Activated CD8-positive, alpha-beta memory T cell treated with anti-CD3 and anti-CD28 coated beads for 24 hours (primary cell): ENCODE measurements around the gene SLC27A3.

Experiments used
- DNase-seq: peaks from one replicate; pipeline ENCODE4 v3.0.0-alpha.2; 2020

The SLC27A3 gene, protein sequence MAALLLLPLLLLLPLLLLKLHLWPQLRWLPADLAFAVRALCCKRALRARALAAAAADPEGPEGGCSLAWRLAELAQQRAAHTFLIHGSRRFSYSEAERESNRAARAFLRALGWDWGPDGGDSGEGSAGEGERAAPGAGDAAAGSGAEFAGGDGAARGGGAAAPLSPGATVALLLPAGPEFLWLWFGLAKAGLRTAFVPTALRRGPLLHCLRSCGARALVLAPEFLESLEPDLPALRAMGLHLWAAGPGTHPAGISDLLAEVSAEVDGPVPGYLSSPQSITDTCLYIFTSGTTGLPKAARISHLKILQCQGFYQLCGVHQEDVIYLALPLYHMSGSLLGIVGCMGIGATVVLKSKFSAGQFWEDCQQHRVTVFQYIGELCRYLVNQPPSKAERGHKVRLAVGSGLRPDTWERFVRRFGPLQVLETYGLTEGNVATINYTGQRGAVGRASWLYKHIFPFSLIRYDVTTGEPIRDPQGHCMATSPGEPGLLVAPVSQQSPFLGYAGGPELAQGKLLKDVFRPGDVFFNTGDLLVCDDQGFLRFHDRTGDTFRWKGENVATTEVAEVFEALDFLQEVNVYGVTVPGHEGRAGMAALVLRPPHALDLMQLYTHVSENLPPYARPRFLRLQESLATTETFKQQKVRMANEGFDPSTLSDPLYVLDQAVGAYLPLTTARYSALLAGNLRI

DNA sequence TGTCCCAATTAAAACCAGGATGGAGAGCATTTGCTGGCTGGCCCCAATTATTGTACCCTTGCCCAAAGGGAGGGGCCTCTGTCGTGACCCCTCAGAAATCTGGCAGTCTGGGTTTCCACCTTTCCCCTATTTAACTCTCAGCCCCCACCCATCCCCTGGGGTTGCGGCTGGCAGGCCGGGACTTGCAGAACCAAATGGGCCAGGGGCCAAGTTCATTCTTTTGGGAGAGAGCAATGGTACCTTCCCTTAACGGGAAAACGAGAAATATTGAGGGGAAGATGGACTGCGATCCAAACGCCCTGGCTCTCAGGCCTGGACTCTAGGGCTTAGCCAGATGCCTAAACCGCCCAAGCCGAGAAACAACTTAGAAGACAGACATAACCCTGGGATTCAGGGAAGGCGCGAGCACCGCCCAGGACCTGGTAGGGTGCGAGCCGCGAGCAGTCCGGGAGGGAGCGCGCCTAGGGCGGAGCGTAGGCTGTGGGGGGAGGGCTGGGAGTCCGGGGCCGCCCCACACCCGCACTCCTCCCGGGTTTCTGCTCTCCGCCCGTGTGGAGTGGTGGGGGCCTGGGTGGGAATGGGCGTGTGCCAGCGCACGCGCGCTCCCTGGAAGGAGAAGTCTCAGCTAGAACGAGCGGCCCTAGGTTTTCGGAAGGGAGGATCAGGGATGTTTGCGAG lies at the start of gene SLC27A3:
SLC27A3 (plus strand) TSS at position 628 of the 678 bp plus-strand sequence. CDS start 91 bp downstream, outside the sequence.
- DNase-seq, result no peak

DNA sequence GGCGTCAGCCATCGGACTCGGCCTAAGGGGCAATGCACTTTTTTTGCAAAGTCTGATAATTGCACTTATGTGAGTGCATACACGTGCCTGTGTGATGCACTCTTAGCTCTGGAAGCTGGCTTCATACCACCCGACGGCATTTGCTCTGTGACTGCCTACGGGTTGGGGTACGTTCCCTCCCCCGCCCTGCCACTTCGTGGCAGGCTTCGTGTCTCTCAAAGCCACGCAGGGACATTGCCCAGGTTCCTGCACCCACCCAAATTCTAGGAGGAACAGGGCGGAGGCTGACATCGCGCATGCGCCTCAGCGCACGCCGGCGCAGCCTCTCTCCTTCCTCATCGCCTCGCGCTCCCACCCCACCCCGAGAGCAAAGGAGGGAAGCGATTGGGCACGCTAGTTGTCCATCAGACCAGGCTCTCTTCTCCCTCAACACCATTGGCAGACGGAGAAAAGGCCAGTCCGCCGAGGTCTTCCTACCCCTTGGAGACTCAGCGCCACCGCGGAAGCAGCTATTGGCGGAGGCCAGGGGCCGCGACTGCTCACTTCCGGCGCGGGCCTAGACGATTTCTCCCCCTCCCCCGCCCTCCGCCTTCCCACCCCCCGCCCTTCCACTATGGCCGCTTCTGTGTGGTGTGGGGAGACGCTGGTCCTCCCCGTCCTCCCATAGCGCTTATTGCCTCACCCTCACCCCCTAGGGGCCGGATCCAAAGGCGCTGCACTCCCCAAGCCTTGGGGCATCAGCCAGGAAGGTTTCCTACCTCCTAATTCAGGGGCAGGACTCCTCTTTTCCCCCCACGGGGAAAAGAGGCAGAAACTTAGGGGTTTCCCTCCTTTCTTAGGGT lies 47.5 kb upstream of the SLC27A3 start, which contains the start of gene INTS3:
INTS3 (plus strand) TSS at position 588 of the 842 bp plus-strand sequence. CDS start 585 bp downstream, outside the sequence.
- DNase-seq, result peak; percentile 99

DNA sequence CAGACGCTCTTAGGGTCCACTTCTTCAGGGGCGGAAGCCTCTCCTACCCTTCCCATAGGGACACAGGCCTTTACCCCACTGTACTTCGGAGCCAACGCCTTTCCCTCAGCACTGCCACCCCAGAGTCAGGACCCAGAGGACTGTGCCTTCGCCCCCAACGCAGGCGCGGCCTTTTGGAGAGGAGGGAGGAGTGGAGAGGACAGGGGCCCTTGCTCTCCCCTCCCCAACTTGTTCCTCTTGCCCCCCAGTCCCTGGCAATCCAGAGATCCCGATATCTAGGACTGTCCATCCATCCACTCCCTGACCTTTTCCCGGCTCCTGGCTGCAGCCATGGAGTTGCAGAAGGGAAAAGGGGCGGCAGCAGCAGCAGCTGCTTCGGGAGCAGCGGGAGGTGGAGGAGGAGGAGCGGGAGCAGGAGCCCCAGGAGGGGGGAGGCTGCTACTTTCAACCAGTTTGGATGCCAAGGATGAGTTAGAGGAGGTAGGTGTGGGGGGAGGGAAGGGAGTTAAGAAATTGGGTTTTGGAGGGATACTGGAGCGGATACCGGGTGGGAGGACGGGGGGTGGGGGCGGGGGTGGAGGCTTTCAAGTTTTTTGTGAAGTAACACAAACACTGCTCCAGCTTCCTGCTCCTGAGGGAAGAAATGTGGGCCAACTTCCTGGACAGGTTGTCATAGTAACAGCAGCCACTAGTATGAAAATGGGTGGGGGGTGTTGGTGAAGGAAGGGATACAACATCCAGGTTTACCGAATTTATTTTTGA lies 46.7 kb upstream of the SLC27A3 start:
- DNase-seq, result peak; percentile 76

DNA sequence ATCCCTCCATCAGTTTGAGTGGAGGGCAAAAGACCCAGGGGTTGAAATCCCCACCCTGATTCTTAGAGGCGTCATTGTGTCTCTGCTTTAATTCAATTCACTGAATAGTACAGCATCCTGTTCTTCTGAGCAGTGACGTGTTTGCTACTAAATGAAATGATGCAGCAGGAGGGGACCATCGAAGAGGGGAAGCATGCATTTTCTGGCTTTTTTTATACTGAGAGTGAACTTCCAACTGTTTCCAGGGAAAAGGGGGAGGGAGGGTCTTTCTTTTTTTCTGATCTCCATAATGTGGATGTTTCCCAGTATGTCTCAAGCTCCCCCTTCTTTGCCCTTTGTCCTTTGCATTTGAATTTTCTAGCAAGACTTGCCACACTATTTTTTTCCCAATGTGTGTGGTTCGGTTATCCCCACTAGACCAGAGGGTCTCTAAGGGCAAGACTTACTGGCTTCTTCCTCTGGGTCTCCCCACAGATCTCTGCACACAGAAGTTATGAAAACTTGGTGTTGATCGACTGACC lies 44.7 kb upstream of the SLC27A3 start:
- DNase-seq, result no peak

DNA sequence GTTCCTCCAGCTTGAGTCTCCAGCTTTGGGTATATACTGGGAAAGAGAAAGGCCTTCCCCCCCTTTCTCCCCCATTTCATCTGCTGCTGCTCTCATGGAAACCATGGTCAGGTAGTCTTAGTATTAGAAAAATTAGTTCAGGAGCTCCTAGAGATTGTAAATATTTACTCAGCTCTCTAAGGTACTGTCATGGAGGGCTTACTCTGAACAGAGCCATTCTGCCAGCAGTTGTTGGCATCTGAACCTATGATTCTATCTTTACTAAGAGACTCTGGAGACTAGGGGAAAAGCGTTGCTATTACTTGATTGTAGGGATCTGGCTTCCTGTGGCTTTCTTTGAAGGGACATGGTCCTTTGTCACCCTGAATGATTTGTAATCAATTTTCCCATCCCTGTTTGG lies 41.2 kb upstream of the SLC27A3 start:
- no peak for DNase-seq

DNA sequence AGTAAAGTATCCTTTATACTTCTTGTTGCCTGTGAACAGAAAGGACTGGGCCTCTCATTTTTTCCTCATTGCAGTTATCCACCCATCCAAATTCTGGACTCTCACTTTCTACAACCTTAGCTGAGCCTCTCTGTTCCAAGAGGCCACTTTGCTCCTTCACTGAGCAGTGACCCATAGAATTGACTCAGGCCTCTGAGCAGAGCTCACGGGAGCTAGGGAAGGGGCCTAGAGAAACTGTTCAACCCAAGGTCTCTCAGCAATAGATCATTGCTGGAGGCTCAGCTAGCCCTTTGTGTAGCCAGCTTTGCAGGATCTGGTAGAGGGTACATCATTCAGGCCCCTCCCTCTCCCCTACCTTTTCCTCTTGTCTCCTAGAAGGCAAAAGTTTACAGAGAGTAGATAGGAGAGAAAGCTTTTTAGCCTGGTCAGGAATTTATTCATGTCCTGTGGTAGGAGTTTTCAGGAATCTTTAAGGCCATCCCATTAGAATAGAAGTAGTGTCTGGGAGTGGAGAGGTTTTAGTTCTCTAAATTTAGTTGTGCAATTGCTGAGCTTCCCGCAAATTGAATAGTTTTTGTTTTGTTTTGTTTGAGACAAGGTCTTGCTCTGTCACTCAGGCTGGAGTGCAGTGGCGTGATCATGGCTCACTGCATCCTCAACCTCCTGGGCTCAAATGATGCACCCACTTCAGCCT lies 40.7 kb upstream of the SLC27A3 start:
- no peak for DNase-seq

DNA sequence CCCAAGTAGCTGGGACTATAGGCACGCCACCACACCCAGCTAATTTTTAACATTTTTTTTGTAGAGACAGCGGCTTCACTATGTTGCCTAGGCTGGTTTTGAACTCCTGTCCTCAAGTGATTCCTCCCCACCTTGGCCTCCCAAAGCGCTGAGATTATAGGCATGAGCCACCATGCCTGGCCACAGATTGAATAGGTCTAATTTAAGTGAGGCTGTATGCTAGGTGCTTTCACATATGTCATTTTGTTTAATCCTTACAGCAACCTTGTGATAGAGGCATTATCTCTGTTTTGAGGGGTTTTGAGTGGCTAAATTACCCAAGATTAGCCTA lies 40.2 kb upstream of the SLC27A3 start:
- DNase-seq, result no peak

DNA sequence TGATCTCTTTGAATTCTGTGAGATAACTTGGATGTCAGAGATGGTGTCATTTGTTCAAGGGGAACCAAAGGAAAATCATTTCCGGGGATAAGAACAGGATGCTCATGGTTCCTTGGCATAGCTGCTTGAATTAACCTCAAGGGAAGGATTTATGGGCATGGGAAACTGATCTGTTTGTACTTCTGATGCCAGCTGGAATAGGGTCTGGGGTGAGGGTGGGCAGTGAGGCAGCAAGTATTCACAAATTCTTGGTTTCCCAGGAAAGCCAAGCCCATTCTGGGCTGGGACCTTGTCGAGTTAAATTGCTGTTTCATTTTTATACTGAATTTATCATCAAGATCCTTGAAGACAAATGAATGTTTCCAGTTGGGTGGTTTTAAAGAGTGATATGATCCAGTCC lies 33.2 kb upstream of the SLC27A3 start:
- DNase-seq, result no peak

DNA sequence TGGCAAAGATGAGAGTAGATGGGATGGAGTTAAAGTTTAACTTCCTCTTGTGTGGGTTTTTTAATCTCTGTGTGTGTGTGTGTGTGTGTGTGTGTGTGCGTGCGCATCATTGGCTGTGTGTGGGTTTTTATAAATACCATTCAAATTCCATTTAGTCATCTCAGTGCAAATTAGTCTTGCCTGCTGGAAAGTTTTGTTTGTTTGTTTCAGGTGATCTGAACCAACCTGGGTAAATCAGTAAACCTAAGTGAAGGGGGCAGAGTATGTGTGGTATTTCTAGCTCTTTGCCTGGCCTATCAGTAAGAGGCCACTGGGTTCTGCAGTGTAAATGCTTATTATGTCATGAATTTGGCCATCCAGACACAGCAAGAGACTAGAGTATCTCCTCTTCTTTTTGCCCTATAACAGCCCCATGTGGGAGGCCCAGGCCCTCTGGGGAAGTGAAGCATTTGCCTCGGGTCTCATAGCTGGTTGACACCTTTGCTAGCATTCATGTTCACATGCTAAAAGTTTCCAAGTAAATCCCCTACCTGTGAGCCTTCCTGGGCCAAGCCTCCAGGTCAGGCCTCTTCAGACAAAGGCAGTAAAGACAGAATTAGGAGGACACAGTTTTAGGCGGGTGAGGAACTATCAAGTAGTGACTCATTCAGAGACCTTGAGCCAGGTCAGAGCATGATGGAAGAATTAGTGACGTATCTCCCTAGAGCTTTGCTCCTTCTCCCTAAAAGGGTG lies 32.6 kb upstream of the SLC27A3 start:
- no peak for DNase-seq

DNA sequence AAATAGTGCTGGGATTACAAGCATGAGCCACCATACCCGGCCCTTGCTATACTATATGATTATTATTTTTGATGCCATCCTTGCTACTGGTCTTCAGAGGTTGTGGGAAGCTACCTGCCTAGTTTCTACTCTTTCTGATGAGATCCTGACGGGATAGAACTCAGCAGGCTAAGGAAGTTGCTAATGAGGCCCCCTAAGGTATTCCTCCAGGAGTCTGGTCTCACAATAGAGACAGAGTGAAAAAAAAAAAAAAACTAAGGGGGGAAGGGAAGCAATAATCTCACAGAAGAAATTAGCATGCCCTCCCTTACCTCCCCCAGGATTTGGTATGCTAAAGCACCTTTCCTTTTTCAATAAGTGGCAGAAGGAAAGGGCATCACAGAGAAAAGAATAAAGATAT lies 29.8 kb upstream of the SLC27A3 start:
- no peak for DNase-seq

DNA sequence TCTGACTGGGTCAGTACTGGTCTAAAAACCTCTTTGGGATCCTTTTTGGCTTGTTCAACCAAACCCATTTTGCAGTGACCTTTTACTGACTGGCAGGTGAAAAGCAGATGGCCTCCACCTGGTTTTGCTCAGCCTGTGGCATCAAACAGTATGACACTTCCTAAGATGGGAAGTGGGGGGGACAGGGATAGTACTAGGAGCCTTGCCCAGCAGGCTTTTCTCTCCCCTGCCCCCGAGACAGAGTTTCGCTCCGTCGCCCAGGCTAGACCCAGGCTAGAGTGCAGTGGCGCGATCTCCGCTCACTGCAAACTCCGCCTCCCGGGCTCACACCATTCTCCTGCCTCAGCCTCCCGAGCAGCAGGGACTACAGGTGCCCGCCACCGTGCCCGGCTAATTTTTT lies 29.0 kb upstream of the SLC27A3 start:
- no peak for DNase-seq

DNA sequence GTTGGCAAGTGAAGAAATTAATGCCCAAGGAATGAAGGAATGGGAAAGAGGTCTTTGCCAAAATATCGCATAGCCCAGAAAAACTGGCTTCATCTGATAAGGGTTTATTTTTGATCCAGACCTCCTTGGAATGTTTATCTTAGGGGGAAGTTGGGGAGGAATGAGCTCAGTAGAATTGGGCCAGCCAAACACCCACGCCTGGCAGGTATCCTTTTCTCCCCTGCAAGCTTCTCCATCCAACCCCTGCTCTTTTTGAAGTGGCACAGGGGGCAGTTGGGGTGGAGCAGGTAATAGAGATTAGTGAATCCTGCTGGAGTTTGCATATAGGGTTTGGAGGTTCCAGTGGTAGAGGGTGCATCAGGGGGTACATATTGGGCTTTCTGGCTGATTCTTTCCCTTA lies 26.3 kb upstream of the SLC27A3 start:
- no peak for DNase-seq

DNA sequence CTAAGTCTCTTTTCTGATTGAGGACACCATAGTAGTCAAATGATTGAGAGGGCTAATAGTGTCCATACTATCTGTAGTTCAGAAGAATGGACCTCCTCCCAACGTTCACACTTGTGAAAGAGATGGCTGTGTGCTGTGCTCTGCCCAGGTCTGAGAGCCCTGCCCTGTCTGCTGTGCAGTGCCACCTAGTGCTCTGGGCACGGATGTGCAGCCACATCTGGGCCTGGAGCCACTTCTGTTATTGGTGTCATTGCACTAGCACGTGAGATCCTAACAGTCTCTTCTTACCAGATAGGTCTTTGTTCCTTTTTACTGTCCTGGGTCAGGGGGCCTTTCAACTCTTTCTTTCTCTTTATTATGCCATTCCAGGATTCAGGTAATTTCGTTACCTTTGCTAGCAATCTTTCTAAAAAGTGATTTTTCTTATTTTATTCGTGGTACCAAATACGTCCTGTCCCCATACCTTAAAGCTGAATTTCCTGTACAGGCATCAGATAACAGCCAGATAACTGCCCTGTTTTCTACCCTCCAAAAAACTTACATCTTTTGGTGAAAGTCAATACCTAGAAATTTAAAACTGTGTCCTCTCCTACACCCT lies 25.7 kb upstream of the SLC27A3 start:
- peak; percentile 88 for DNase-seq

DNA sequence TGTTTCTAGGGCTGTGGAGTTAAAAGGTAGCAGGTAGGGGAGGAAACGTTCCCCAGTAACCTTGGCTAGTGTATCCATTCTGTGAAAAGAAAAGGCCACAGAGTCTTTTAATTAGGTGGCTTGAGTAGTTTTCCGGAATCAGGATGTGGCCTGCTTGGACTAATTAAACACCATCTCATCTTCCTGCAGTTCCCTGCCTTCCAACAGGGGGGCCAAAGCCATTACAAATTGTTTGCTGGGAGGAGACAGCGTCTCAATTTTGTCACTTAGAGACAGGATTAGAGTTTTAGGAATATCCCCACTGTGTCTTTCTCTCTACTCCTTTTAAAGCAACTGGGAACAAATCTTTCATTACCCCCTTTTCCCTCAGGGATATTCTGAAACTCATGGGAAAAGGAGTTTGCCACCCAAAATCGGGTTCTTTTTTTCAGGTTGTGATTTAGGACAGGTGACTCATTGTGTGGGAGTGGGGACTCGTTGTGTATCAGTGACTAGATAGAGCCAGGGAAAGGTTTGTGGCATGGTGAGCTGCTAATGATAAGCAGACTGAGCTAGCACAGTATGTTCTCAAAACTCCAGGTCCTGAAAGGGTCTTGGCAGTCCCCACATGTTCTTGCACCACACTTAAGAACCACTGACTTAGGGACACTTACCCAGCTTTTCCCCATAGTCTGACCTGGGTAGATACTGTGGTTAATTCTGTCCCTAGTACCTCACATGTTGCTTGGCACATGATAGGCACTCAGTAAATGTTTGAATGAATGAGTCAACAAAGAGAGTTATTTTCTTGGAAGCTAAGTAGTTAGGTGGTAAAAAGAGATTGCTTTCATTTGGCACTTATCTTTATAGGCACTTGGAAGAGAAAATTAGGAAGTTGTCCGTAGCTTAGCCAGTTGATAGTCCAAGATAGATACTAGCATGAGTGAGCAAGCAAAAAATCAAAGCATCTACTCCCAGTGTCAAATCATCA lies 24.9 kb upstream of the SLC27A3 start:
- no peak for DNase-seq

DNA sequence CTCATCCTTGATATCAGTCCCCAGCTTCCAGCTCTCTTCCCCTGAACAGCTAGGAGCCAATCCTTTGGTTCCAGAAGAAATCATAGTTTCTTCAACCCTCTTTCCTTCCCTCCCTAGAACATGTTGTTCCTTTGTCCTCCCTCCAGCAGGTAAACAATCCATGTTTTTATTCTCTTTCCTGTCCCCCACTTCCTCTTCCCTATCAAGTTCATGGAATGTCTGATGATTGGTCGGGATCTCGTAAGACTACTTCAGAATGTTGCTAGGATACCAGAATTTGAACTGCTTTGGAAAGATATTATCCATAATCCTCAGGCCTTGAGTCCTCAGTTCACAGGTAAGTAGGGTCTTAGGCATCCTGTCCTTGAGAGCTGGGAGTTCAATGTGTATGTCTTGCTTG lies 23.1 kb upstream of the SLC27A3 start:
- no peak for DNase-seq

DNA sequence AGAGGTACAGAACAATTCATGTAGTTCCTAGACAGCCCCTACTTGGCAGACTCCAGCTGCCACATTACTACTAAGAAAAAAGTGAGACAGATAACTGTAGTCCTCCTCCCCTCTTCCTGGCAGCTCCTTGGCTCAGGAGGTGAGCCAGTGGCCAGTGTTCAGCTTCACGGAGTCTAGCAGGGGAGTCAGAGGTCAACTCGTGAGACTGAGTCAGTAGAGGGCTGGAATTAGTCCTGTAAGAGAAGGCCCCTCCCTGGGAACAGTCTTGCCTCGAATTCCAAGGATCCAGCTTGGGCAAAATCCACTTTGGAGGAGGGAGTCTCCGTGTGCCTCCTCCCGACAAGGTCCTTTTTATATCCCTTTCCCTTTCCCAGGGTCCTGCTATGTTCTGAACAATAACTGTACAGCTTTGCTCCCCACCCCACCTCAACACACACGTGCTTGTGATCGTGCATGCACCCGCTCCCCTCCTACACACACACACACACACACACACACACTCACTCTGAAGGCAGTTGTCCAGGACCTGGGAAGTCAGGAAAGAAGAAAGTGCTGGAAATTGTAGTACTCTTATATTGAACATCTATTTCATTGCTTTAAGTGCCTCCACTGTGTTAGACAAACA lies 22.5 kb upstream of the SLC27A3 start:
- no peak for DNase-seq

DNA sequence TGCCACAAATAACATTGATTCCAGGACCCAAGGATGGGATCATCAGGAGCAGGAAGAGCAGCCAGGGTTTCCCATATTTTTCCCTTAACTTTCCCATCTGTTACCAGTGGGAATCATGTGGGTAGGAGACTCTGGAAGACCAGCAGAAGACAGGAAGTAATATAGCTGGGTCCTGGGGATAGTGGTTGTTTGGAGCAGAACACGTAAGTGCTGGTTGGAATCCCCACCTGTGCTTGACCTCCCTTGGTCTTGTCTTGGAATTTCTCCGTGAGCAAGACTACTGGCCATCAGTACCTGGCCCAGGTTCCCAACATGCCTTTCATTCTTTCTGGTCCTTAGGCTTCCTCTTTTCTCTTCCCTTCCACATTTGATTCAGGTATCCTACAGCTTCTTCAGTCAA lies 20.9 kb upstream of the SLC27A3 start:
- DNase-seq, result no peak

DNA sequence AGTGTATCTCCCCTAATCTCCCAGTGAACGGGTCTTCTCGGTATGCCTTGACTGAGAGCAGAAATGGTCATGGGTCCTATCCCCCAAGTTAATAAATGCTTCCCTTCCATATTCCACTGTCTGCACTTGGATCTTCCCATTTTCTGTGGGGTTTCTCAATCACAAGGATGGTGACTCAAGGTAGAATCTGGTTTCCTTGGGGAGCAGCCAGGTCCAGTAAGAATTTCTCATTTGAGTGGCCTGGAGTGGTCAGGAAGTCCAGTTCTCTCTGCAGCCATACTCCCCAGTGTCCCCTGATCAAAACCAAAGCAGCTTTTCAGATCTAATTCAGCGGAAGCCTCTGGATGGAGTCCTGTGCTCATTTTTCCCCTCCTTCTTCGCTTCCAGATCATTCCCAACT lies 14.8 kb upstream of the SLC27A3 start:
- DNase-seq, result no peak
